ENCODE results near the gene ITGB3BP.
A peak's percentile ranks its signal among the peaks of the same experiment; 100 is the strongest.

DNA sequence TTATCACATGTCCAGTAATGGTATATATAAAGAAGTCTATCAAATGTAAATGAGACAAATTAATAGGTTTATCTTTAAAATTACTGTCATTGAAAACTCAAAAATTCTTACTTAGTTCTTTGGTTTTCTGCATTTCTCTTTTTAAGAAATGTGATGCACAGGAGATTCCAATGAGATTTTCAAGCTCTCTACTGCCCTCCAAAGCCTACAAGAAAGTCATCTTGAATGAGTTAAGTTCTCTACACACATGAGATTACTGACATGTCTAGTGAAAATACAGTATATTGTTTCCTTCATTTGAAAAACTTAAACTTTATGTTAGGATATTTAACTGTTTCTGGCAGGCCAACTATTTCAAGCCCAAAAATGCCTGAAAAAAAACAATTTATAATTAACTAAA is 68.8 kb downstream of the ITGB3BP start:
- TF ChIP-seq, protein P1, sequence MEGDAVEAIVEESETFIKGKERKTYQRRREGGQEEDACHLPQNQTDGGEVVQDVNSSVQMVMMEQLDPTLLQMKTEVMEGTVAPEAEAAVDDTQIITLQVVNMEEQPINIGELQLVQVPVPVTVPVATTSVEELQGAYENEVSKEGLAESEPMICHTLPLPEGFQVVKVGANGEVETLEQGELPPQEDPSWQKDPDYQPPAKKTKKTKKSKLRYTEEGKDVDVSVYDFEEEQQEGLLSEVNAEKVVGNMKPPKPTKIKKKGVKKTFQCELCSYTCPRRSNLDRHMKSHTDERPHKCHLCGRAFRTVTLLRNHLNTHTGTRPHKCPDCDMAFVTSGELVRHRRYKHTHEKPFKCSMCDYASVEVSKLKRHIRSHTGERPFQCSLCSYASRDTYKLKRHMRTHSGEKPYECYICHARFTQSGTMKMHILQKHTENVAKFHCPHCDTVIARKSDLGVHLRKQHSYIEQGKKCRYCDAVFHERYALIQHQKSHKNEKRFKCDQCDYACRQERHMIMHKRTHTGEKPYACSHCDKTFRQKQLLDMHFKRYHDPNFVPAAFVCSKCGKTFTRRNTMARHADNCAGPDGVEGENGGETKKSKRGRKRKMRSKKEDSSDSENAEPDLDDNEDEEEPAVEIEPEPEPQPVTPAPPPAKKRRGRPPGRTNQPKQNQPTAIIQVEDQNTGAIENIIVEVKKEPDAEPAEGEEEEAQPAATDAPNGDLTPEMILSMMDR (conservative IDR thresholded peaks at IDR 0.05 in 1 of 2, IDR thresholded peaks at IDR 0.05 in 1 of 2; ENCODE audit: low read depth in 1 of 2, low read length in 2 of 2): peak; percentile 42 to 50
- no peak for TF ChIP-seq EZH2 (IDR thresholded peaks at IDR 0.05; ENCODE audit: low read length, missing control alignments)
